Endothelial cell of umbilical vein (primary cell): Measurements from ENCODE around the gene CCDC138. TPM values are rescaled to one million over a fixed set of nuclear protein-coding genes. Genes with fewer than 3 reads are reported as not detected.

ENCODE experiments used
- BruUV-seq: library from RNA; stranded (reverse); fragments of 400-500 nt; replicated peaks from 2 replicates; lab custom pipeline; 2021; lab: Mats Ljungman, UMichigan
- CTCF ChIA-PET: fragments of 300-600, 350-600 bp; sonication (Branson Sonifier 250); formaldehyde crosslinking; loops from one replicate; lab custom pipeline; 2021; ENCODE audit warnings: antibody characterized with exemption, inconsistent platforms; lab: Charles Lee
- POLR2A ChIA-PET: fragments of 300-600, 350-600 bp; sonication (Branson Sonifier 250); formaldehyde crosslinking; loops from one replicate; lab custom pipeline; 2021; ENCODE audit warnings: antibody characterized with exemption, inconsistent platforms; lab: Charles Lee
- DNase-seq: peaks from one replicate; pipeline ENCODE4 v3.0.0-alpha.2; 2011; ENCODE audit warnings: low read depth, low spot score
- FAIRE-seq: peaks from 2 replicates; lab custom pipeline; 2011; peaks lifted over from hg19 to GRCh38; lab: Jason Lieb, UNC
- H2AFZ ChIP-seq: 2 replicates; pipeline ENCODE4 v1.6.0; 2012; ENCODE audit warnings: low read depth, low read length, control low read depth, inconsistent platforms
- H3K27ac ChIP-seq: 2 replicates; pipeline ENCODE4 v1.5.1; 2011; ENCODE audit warnings: low read depth, mild to moderate bottlenecking, control low read depth, low read length, moderate library complexity; ENCODE audit not compliant: insufficient read depth
- H3K27me3 ChIP-seq, 2 experiments: 2 replicates each; pipeline versions ENCODE4 v1.6.0 to v1.6.1; 2011; ENCODE audit warnings: low read length in 2 of 2, mixed read lengths in 1 of 2; ENCODE audit not compliant: control insufficient read depth in 2 of 2, insufficient read depth in 2 of 2
- H3K36me3 ChIP-seq, 2 experiments: 2 replicates in 1 of 2; 3 replicates in 1 of 2; pipeline ENCODE4 v1.5.1; 2011; ENCODE audit warnings: low read length in 2 of 2, mild to moderate bottlenecking in 1 of 2, moderate library complexity in 1 of 2; ENCODE audit not compliant: control insufficient read depth in 2 of 2, insufficient read depth in 2 of 2; ENCODE audit errors: extremely low read depth in 1 of 2
- H3K4me1 ChIP-seq: 3 replicates; pipeline ENCODE4 v1.5.1; 2011; ENCODE audit warnings: mild to moderate bottlenecking, low read length; ENCODE audit not compliant: control insufficient read depth, insufficient read depth; ENCODE audit errors: extremely low read depth
- H3K4me2 ChIP-seq: 2 replicates; pipeline ENCODE4 v1.6.1; 2011; ENCODE audit warnings: low read length, control low read depth, mixed read lengths; ENCODE audit not compliant: insufficient read depth
- H3K4me3 ChIP-seq, 3 experiments: fragments of 200-600 bp in 1 of 3; sonication (generic), shearing (Covaris generic) in 1 of 3; replicated peaks in 1 of 3; 2 replicates each; pipeline ENCODE4 v1.5.1; 2011 to 2016; ENCODE audit warnings: control low read depth in 3 of 3, low read length in 3 of 3, mild to moderate bottlenecking in 2 of 3, inconsistent platforms in 1 of 3, low read depth in 1 of 3, moderate library complexity in 1 of 3; ENCODE audit not compliant: insufficient read depth in 1 of 3
- H3K79me2 ChIP-seq: 2 replicates; pipeline ENCODE4 v1.6.0; 2012; ENCODE audit warnings: low read length, inconsistent platforms; ENCODE audit not compliant: control insufficient read depth, insufficient read depth
- H3K9ac ChIP-seq: replicated peaks from 2 replicates; pipeline ENCODE3; 2011; ENCODE audit warnings: low read length, control low read depth; ENCODE audit not compliant: insufficient read depth; ENCODE audit errors: extremely low read depth
- H3K9me1 ChIP-seq: replicated peaks from 3 replicates; pipeline ENCODE4 v1.6.0; 2011; ENCODE audit warnings: mild to moderate bottlenecking, low read length; ENCODE audit not compliant: control insufficient read depth, insufficient read depth; ENCODE audit errors: extremely low read depth
- H3K9me3 ChIP-seq: replicated peaks from 2 replicates; pipeline ENCODE4 v1.5.1; 2012; ENCODE audit warnings: low read length, inconsistent platforms; ENCODE audit not compliant: control insufficient read depth, insufficient read depth
- H4K20me1 ChIP-seq: replicated peaks from 2 replicates; pipeline ENCODE3; 2011; ENCODE audit warnings: mild to moderate bottlenecking, low read length; ENCODE audit not compliant: control insufficient read depth, insufficient read depth; ENCODE audit errors: extremely low read depth
- EZH2 ChIP-seq: IDR thresholded peaks from 2 replicates; pipeline ENCODE4 v1.6.1; 2012; ENCODE audit warnings: borderline replicate concordance, low read depth, mild to moderate bottlenecking, moderate library complexity, low read length, inconsistent platforms; ENCODE audit not compliant: severe bottlenecking
- FOS ChIP-seq: IDR thresholded peaks from 2 replicates; pipeline ENCODE4 v1.6.1; 2011; ENCODE audit warnings: mild to moderate bottlenecking, low read length, moderate library complexity, borderline replicate concordance; ENCODE audit not compliant: insufficient read depth
- GATA2 ChIP-seq: IDR thresholded peaks from 2 replicates; pipeline ENCODE4 v1.7.0; 2011; ENCODE audit warnings: low read depth, mild to moderate bottlenecking, moderate library complexity, mixed read lengths, low read length; ENCODE audit not compliant: insufficient read length, insufficient read depth
- JUN ChIP-seq: IDR thresholded peaks from 2 replicates; pipeline ENCODE4 v1.6.1; 2011; ENCODE audit warnings: borderline replicate concordance, low read depth; ENCODE audit not compliant: insufficient read length, insufficient read depth
- MYC ChIP-seq: IDR thresholded peaks from one replicate; pipeline ENCODE4 v1.6.1; 2011; ENCODE audit warnings: mild to moderate bottlenecking, low read depth, low read length
- POLR2A ChIP-seq: IDR thresholded peaks from 2 replicates; pipeline ENCODE4 v1.6.1; 2012; ENCODE audit warnings: low read depth, mild to moderate bottlenecking, control low read depth, low read length
- POLR2AphosphoS5 ChIP-seq: IDR thresholded peaks from 2 replicates; pipeline ENCODE4 v1.6.1; 2012; ENCODE audit warnings: low read depth, mild to moderate bottlenecking, control low read depth, low read length, moderate library complexity; ENCODE audit not compliant: insufficient read depth
- dilution Hi-C: fragments of 300-500 bp; cut with MboI; formaldehyde crosslinking; loops from one replicate; pipeline ENCODE4 v1.15.0; 2019; ENCODE audit warnings: low sequenced_read_pairs; ENCODE audit not compliant: extremely low pct_ligation_motif_present
- intact Hi-C: fragments of 100-400 bp; cut with micrococcal nuclease; formaldehyde crosslinking; loops from one replicate; pipeline ENCODE4 v1.10.0; 2022
- polyA plus RNA-seq, 4 experiments: library from polyadenylated mRNA; depleted of rRNA in 3 of 4; stranded (reverse) in 3 of 4; unstranded in 1 of 4; fragments of >200 nt; gene quantifications; 2 replicates each; pipeline versions ENCODE4 v1.2.1 to v1.2.3, GENCODE V29; 2011 to 2012; ENCODE audit warnings: missing spikeins in 1 of 4
- total RNA-seq: library from RNA; stranded (reverse); gene quantifications from 2 replicates; pipeline ENCODE4 v1.2.3, GENCODE V29; 2021
- TF ChIP-seq, protein P1 (sequence below): IDR thresholded peaks from 2 replicates; pipeline ENCODE4 v1.6.1; 2011; ENCODE audit not compliant: insufficient read depth, insufficient read length
- TF ChIP-seq, protein P2 (sequence below), 2 donors: IDR thresholded peaks; 1 replicate in 1 of 2; 2 replicates in 1 of 2; pipeline ENCODE4 v1.5.1; 2011; ENCODE audit warnings: low read length in 2 of 2, mild to moderate bottlenecking in 2 of 2, moderate library complexity in 2 of 2, control low read depth in 1 of 2, inconsistent platforms in 1 of 2, low read depth in 1 of 2; ENCODE audit not compliant: insufficient read depth in 1 of 2; ENCODE audit errors: extremely low read depth in 1 of 2

CCDC138 gene
- total and polyA plus RNA-seq, 2 donors (not counting 3 experiments of a cell fraction or from before 2014, with no cell fraction given) = 1.5 to 10.8 TPM

GRCh38 chr2:108823286-108823685 lies 36.7 kb downstream of the CCDC138 start:
- FAIRE-seq = no peak

More at GRCh38 chr2:108823286-108823685, 36.7 kb downstream of the CCDC138 start:
- POLR2A ChIA-PET = interaction anchor here (0.6 kb wide), 1 partner anchor 738 kb away, joined by 3 read pairs; no protein-coding TSS in a partner anchor
- H3K27me3 ChIP-seq = no peaks in the 10 kb centered on the region
- peaks cover 3 to 5% of the 10 kb centered on the region in 2 experiments for H3K36me3 ChIP-seq
- H3K4me3 ChIP-seq = no peak overlapping the region
- no peaks in the 10 kb centered on the region for H3K4me1 ChIP-seq
- H3K9me3 ChIP-seq = no peaks in the 10 kb centered on the region
- no peak overlapping the region for H2AFZ ChIP-seq
- H3K79me2 ChIP-seq = no peaks in the 10 kb centered on the region
- intact Hi-C loops (no loop called here), dilution Hi-C loops (no loop called here)
- no TSS peak for BruUV-seq
- CTCF ChIA-PET = no interaction called here
- no peak overlapping the region for H3K27ac ChIP-seq
- H3K4me2 ChIP-seq = no peak overlapping the region
- no peaks in the 10 kb centered on the region for H4K20me1 ChIP-seq
- no peak for DNase-seq
- H3K9me1 ChIP-seq = no peaks in the 10 kb centered on the region
- H3K9ac ChIP-seq = no peak overlapping the region
- TF ChIP-seq JUN (no peak), FOS (no peak), GATA2 (no peak), MYC (no peak), POLR2AphosphoS5 (no peak), POLR2A (no peak), EZH2 (no peak)
- TF ChIP-seq, protein P1, sequence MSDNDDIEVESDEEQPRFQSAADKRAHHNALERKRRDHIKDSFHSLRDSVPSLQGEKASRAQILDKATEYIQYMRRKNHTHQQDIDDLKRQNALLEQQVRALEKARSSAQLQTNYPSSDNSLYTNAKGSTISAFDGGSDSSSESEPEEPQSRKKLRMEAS = no peak
- TF ChIP-seq, protein P2, sequence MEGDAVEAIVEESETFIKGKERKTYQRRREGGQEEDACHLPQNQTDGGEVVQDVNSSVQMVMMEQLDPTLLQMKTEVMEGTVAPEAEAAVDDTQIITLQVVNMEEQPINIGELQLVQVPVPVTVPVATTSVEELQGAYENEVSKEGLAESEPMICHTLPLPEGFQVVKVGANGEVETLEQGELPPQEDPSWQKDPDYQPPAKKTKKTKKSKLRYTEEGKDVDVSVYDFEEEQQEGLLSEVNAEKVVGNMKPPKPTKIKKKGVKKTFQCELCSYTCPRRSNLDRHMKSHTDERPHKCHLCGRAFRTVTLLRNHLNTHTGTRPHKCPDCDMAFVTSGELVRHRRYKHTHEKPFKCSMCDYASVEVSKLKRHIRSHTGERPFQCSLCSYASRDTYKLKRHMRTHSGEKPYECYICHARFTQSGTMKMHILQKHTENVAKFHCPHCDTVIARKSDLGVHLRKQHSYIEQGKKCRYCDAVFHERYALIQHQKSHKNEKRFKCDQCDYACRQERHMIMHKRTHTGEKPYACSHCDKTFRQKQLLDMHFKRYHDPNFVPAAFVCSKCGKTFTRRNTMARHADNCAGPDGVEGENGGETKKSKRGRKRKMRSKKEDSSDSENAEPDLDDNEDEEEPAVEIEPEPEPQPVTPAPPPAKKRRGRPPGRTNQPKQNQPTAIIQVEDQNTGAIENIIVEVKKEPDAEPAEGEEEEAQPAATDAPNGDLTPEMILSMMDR (IDR thresholded peaks at IDR 0.05; ENCODE audit: extremely low read depth in 1 of 2, insufficient read depth in 1 of 2, low read depth in 1 of 2, low read length in 2 of 2) = no peak
